ENCODE data around the gene RAPGEF6. TPM values are rescaled to one million over a fixed set of nuclear protein-coding genes. Genes with fewer than 3 reads are reported as not detected.
"Not testable (repeated sequence)": the region's sequence is repeated elsewhere in the genome, so short reads cannot be mapped to it uniquely, and the experiment has no call there.

Gene RAPGEF6
- polyA plus RNA-seq, 12 donors, result 7.6 to 49.3 (median 10.9) TPM

DNA sequence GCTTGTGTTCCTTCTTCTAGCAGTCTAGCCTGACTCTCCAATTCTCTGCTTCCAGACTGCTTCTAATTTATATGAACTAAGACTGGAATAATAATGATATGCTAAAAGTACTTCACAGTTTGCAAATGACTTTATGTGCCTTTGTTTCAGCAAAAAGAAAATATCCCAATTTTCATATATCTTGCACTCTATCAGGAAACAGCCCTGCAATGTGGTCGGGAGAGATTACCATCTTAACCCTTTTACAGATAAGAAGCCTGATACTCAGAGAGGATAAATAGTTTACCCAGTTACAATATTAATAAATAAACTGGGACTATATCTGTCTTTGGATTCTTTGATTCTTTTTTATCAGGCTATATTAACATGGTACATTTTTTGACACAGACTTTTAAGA lies 245.2 kb downstream of the RAPGEF6 start:
- DNase-seq, result no peak

DNA sequence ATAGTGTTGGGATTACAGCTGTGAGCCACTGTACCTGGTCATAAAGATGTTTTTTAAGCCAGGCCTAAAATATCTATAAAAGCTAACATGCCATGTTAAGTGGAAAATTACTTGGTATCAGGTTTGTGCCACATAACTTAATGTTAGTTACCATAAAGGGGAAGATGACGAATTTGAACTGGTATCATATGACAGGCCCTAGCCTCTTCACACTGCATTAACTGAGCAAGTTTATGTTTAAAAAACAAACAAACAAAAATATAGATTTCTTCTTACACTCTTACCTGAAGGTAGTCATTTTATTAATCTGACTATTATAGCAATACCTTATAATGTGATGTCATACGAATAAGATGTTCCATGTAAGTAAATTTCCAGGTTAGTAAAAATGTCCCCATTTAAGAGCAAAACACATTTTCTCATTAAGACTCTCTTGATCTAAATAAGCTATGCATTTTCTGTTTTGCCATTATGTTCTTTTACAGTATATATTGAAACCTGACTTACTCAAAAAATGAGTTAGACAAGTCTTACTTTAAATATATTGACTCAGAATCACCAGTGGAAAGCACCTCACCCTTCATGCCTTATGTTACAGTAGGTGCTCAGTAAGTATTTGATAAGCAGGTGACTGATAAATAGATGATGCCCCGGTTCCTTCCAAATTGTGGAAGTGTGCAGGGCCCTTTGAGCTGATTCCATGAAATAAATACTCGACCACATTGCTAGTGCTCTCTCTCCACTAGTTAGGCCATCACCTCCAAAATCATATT lies 245.7 kb downstream of the RAPGEF6 start:
- DNase-seq, result no peak

DNA sequence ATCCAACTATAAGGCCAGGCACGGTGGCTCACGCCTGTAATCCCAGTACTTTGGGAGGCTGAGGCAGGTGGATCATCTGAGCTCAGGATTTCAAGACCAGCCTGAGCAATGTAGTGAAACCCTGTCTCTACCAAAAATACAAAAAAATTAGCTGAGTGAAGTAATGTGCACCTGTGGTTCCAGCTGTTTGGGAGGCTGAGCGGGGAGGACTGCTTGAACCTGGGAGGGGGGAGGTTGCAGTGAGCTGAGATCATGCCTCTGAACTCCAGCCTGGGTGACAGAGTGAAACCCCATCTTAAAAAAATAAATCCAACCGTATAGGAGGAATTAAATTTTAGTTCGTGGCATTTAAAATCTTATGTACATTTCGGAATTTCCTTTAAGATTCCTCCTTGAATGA lies 247.8 kb downstream of the RAPGEF6 start:
- DNase-seq, result no peak

DNA sequence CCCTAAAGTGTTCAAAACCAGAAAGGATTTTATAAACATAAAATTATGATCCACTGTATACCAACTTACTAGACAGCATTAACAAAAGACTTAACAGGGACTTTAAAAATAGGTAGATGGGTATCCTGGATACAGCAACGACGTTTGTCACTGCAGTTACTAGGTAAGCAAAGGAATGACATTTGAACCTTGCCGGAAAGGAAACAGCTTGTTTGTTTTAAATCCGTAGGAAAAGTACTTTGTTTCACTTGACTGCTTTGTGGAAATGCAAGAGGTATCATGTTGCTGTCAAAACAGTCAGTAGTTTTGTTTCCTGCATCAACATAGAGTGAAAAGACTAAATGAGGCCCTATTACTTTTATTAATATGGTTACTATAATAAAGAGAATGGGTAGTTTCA lies 248.2 kb downstream of the RAPGEF6 start:
- DNase-seq, result no peak

DNA sequence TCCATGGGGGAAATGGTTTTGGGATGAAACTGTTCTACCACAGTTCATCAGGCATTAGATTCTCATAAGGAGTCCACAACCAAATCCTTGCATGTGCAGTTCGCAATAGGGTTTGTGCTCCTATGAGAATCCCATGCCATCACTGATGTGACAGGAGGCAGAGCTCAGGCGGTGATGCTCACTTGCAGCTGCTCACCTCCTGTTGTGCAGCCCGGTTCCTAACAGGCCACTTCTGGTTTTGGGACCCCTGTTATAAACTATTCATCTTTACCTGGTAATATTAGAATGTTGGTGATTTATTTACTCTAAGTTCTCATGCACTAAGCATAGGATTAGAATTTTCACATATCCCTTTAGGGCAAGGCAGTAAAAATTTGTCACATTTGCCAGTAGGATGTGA lies 248.9 kb downstream of the RAPGEF6 start:
- DNase-seq, result no peak

DNA sequence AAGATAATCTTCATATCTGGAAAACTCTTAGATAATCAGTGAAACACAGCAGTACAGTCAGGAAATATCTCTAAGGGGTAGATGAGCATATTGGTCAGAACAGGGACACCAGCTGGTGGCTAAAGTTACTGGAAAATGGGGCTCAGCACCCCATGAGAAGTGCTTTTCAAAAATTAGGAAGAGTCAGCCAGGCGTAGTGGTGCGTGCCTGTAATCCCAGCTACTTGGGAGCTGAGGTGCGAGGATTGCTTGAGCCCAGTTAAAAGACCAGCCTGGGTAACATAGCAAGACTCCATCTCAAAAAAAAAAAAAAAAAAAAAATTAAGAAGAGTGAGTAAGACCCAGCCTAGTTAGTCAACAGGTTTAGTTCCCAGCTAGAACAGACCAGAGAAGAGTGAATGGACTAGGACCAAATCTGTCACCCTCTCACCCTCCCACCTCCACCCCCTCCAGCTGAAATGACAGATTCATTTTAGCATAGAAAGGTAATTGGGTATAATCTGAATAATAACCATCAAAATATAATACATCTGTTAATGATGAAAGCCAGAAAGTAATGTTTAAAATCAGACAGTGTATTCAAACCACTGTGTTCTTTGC lies 250.3 kb downstream of the RAPGEF6 start:
- no peak for DNase-seq

DNA sequence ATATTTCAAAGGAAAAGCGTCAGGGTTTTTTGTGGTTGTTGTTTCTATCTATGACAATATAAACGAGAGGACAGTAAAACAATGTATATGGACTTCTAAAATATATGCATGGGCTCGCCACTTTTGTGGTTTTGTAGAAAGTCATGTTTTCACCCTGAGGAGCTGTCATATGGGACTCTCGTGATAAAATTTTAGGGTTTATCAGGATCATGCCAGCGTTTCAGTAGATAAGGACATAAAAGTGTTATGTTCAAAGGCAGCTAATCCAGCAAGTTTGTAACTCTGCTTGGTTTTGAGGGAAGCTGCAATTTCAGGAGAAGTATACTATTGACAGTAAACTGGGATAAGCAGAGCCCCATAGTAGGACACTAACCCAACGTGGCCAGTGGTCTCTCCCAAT lies 250.9 kb downstream of the RAPGEF6 start:
- no peak for DNase-seq

DNA sequence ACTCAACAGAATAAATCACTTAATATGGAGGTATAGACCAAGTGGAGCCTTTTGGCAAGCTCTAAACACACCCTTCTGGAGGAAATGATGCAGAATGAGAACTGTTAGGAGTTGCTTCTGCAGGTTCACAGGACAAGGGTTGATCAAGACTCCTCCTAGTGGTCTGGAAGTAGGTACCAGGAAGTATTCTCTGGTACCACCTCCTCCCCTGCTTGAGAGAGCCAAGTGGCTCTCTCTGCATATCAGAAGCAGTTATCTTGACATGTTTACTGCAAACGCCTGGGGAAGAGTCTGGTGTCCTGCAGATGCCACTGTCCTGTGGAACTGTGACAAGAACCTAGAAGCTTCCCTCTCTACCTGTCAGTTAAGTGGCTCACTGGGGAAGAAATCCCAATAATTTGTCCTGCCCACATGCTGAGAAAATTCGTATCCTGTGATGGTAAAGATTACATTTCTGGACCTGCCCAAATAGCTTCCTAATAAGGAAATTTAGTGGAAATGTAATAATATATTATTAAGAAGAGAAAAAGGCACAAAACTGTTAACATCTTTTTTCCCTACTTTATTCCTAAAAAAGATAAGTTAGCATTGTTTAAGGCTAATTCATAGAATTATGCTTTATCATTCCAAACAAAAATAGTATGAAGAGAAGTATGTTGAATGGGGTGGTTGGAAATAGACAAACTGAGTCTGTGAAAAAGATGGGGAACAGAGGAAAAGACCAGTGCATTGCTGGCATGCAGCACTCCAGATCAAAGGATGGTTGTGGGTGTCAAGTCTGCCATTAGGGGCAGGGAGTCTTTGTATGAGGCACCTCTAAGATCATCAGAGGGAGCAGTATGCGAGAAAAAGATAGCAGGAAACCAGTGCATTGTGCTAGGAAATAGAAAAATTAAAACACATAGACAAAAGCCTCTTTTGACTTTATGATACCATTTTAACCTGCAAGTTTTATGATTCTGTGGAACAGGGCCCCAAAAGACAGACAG lies 252.3 kb downstream of the RAPGEF6 start:
- DNase-seq, result no peak

DNA sequence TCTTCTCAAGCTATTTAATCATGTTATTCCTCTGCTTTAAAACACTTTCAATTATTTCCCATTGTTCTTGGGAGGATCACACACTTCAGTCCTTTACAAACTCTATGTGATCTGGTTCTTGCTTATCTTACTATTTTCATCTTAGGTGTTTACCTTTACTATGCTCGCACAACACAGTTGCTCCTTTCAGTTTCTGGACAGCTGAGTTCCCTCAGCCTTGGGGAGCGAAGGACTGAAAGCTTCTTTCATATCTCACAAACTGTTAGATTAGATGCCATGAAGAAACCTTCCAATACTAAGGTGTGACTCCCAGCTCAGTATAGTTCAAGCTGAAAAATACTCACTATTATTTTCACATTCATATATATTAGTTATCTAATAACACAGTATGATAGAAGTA lies 253.3 kb downstream of the RAPGEF6 start:
- no peak for DNase-seq

DNA sequence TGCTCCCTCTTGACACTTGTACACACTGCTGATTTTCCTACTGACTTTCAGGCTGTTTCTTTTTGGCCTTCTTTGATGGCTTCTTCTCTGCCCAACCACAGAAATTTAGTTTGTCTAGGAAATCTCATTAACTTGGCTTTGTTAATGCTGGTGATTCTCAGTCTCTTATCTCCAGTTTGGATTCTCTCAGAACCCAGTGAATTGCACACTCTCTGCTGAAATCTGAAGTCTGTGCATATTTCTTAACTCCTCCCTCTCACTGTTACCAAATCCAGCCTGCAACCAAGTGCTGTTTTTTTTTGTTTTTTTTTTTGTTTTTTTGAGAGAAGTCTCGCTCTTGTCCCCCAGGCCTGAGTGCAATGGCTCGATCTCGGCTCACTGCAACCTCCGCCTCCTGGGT lies 254.0 kb downstream of the RAPGEF6 start:
- no peak for DNase-seq

DNA sequence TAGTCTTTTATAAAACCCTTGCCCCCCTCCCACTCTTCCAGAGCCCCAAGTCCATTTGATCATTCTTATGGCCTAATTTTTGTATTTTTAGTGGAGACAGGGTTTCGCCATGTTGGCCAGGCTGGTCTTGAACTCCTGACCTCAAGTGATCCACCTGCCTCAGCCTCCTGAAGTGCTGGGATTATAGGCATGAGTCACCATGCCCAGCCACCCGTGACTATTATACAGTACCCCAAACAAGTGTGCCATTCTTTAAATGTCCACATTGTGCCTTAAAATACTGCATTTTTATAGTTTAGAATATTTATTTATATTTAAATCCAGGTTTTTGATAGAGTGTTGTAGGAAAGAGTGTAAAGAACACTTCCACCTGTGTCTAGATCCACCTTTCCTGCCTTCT lies 254.8 kb downstream of the RAPGEF6 start:
- not testable (repeated sequence) for DNase-seq

DNA sequence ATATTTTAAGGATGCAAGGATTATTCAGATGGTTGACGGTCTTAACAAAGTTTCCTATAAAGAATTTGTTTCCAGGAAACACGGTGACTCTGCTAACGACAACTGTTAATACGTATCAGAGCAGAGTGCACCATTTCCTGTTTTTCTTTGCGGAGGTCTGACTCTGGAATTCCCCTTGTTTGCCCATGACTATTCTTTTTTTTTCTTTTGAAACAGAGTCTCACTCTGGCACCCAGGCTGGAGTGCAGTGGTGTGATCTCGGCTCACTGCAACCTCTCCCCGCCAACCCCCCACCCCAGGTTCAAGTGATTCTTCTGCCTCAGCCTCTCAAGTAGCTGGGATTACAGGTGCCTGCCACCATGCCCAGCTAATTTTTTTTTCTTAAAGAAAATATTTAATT lies 255.3 kb downstream of the RAPGEF6 start:
- DNase-seq, result peak; percentile 11

DNA sequence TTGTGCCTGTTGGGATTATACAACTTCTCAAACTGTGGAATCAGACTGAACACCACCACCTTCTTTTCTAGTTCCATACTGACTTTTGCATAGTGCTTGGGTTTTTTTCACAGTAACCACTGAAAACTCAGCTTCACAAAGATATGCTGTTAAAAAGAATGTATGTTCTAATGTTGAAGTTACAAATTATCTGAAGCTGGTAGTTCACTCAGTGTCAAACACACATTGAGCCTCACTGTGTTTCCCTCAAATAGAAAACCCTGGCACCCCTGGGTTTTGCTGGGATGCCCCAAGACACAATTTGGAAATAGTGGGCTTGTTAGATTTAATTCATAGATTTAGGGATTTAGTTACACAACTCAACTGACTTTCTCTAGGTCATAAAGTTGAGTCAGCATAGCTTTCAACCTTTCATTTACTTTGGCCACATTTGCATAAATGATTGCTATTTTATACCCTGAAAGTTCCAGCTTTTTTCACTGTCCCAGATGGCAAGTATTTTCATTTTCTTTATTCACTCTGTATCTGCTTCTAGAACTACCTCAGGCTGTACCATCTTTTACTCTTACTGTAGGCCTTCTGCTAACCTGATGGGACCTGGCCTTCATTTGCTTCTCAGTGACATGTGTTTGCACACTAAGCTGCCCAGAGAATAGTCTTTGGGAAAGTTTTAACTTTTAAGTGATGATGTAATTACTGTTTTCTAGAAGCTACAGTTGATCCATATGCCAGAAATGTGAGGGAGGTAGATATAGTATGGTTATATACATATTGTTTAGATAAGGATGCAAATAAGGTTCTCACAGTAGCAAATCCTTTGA lies 256.1 kb downstream of the RAPGEF6 start:
- no peak for DNase-seq

DNA sequence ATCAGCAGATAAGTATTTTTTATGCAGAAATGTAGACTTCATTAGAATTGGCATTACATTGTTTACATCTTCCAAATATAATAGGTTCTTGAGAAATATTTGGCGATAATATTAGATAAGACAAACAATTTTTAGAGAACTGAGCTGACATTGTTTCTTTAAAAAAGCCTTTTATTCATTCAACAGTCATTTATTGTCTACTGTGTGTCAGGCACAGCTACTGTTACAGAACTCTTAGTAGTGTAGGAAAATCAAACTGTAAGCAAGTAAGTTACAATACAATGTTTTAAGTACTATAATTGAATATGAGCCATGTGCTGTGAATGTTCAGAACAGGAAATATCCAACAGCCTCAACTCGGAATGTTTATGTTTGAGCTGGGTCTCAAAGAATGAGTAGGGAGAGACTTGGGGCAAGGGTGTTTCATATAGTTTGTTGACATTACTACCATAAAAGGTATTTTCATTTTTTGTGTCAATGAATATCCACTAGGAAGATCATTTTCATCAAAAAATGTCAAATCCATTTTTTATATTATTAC lies 257.2 kb downstream of the RAPGEF6 start:
- DNase-seq, result no peak

DNA sequence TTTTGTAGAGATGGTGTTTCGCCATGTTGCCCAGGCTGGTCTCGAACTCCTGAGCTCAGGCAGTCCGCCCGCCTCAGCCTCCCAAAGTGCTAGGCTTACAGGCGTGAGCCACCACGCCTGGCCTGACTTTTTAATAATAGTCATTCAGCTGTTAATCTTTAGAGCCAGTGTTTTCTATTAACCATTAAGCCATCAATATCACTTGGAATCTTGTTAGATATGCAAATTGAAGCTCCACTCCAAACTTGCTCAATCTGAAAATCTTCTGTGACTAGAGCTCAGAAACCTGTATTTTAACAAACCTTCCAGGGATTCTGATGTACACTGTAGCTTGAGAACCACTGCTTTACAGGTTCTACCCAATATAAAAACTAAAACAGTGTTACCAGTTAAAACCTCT lies 257.7 kb downstream of the RAPGEF6 start:
- no peak for DNase-seq

DNA sequence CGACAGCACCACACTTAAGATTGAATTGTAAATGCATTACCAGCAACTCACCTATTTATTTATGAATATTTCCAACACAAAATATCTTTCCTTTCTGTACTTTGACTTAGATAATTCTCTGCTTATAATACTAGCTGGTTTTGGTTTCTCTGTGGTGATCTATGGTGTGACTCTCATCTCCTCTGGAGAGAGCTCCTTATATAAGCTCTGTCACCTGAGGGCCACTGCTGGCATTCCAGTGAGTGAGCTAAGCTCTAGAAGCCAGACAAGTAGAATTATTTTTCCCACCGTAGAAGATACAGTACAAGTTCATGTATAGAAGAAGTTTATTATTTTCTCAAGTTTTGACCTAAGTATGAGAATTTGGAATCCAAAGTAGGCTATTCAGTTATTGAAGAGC lies 259.7 kb downstream of the RAPGEF6 start:
- DNase-seq, result no peak

Other genes with a start within 250 kb of the RAPGEF6 start
- gene FNIP1, start 161.8 kb upstream of the RAPGEF6 start, polyA plus RNA-seq (ENCODE audit: insufficient read length in 12 of 12), result 10 to 100 TPM in 11 of 12 donors, not detected in 1; 11.2 to 18.8 (median 14.7) TPM